GM19438 (cell line): Measurements from ENCODE around the gene TRIO.

ENCODE experiments used
- ATAC-seq: cut with Tn5 transposase; IDR thresholded peaks from one replicate; pipeline ENCODE4 v1.9.1; 2021; ENCODE audit warnings: low read depth; ENCODE audit not compliant: unreplicated experiment

The TRIO gene

DNA sequence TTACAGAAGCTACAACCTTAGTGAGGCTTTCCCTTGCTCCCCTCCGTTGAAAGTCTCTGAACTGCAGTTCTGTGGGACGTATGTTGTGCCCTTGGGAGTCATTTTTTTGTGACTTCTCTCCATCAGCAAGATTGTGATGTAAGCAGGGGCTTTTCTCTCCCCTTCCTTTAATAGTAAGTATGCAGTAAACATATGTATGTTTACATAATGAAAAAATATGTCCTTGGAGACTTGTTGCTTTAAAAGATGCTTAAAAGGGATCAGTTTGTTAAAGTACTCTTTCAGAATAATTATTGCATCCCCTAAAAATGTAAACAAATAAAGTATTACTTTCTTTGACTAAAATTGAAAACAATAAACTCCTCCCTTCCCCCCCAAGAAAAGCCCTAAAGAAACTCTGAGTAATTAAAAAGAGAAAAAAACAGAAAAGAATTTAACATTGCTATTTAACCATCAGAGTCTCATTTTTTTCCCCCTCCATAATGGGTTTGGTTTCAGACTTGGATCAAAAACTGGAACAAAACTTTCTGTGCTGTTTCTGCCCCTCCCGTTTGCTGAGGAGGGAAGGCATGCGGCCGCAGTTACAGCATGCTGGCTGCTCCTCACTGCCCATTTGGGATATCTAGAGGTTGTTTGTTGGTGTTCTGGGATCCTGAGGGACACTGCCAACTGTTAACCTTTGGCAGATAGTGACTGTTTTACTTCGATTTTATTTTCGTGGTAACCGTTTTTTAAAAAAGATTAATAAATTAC, 40.2 kb downstream of the TRIO start:
- ATAC-seq: no peak

DNA sequence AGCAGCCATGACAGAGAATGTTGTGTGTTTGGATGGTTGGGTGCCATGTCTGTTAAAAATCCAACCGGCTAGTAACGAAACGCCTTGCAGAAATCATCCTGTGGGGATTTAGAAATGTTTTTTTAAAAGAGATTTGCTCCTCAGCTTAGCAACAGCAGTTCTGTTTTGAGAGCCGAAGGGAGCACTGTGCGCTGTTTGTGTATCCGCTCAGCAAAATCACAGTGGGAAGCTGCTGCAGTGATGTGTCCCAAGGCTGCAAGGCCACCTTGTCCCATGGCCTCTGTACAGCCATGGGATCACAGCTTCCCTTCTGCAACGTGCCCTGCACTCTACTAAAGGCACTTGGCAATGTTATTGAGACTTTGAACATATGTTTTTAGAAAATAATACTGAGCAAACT, 40.9 kb downstream of the TRIO start:
- ATAC-seq: no peak

DNA sequence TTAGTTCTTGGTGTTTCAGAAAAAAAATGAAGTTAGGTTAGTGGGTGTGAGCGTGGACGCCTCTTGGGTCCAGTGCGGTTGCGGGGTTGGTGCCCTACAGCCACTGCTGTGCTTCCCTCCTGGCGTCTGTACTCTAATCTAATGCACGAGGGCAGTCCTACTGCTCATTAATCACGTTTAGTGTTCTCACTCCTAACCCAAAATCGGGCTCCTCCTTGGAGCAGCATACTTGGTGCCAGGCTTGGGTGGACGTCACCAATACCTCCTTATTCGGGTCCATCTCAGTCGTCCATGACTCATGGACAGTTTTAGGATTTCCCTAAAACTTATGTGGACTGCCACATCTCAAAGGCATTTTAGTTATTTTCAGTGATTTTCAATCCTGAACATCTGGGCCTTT, 41.6 kb downstream of the TRIO start:
- ATAC-seq: no peak

DNA sequence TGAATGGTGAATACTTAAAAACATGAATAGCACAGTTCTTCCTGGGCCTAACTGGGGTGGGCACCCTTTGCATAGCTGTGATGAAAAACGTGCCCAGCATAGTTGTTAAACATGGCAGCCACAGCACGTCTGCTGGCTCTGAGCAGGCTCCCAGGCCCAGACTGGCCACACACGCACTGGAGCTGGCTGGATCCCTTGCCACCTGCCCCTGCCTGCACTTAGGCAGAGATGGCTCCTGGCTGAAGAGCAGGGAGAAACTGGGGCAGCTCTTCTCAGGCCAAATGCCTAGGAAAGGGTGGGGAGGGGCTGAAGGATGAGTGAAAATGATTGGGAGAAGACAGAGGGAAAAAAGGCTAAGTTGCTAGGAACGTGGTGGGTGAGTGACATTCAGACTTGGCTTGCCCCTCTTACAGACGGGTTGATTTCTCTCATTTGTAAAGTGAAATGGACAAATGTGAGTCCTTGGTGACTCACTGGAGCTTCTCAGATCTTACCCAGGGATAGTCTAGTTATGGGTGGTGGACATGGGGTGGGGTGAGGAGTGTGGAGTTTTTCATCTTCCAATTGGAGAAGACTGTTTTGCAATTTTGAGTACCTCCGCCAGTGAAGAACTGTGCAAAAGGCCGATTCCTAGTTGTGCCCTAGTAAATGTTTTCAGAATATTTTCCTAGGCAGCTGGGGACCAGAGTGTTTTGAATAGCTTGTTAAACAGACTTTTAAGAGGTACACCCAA, 42.4 kb downstream of the TRIO start:
- no peak for ATAC-seq

DNA sequence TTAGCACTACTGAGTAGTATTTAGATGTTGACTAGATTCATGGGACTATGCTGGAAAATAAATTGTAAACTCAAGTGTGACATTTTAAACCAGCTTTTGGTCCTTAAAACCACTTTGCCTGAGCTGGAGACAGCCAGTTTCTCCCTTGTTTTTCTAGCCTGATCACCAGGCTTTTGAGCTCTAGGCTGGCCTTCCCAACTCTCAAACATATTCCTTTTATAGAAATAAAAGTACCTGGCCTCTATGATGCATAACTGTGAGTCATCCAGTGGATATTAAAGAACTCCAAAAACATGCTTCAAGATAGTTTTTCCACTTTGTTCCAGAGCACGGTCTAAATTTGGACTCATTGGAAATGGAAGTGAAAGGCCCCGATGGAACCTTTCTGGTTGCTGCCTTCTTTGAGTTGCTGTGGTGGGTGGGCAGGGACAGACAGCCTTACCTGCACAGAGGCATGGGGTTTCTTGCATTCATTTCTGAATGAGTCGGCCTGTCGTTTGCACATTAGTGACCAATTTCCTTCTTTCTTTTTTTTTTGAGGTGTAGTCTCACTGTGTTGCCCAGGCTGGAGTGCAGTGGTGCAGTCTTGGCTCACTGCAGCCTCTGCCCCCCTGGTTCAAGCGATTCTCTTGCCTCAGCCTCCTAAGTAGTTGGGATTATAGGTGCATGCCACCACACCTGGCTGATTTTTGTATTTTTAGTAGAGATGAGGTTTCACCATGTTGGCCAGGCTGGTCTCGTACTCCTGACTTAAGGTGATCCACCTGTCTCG, 43.1 kb downstream of the TRIO start:
- ATAC-seq: no peak

DNA sequence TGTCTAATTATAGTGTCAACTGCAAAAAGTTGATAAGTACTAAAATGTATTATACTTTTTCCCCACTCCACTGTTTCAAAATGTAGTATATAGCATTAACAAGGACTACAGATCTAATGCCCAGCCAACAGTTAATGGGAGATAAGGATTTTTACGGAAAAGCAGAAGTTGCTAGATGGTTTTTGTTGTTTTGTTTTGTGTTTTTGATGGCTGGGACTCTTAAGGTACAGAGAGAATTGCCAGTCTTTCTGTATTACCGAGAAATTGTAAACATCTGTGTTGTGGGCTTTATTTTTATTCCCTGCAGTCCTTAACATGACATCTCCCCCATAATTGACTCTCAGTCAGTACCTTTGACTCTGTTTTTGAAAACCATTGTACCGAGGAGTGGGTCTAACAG, 44.0 kb downstream of the TRIO start:
- no peak for ATAC-seq

DNA sequence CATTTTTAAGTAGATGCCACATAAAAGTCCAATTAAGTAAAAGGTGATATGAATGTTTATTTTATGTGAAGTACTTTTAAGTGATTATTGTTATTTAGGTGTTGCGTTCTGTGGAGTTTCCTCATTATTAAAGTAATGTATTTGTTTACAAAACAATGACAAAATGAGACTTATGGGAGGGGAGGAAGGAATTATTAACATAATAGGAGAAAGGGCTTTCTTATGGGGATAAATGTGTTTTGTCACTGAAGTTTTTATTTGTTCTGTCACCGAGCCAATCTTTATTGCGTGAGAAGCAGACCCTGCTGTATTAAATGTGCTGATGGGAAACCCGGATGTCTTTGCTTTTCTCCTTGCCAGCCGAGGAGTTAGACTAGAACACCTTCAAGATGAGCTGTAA, 44.5 kb downstream of the TRIO start:
- ATAC-seq: no peak

DNA sequence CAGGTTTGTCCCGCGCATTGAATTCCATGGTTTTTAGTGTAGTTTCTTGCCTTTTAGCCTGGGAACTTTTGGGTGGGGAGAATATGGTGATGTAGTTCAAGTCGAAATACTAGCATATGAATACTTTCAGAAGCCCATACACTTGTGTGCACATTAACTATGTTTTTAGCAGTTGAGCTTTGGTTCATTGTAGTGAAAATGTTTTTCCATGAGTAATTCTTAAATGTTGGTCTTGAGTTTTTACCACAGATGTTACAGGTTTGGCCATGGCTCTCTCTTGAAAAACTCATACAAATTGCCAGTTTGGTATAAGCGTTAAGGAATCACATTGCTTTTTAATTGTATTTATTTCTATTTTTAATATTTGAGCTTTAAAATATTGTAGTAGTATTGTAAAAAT, 45.6 kb downstream of the TRIO start:
- no peak for ATAC-seq

DNA sequence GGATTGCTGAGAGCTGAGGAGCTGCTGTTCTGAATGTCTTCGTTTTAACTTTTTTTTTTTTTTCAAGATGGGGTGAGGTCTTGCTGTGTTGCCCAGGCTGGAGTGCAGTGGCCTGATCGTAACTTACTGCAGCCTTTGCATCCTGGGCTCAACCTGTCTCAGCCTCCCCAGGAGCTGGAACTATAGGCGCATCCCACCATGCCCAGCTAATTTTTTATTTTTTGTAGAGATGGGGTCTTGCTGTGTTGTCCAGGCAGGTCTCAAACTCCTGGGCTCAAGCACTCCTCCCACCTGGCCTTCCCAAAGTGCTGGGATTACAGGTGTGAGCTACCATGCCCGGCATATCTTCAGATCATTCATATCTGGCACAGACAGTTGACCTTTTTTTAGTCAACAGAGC, 46.5 kb downstream of the TRIO start:
- ATAC-seq: no peak

DNA sequence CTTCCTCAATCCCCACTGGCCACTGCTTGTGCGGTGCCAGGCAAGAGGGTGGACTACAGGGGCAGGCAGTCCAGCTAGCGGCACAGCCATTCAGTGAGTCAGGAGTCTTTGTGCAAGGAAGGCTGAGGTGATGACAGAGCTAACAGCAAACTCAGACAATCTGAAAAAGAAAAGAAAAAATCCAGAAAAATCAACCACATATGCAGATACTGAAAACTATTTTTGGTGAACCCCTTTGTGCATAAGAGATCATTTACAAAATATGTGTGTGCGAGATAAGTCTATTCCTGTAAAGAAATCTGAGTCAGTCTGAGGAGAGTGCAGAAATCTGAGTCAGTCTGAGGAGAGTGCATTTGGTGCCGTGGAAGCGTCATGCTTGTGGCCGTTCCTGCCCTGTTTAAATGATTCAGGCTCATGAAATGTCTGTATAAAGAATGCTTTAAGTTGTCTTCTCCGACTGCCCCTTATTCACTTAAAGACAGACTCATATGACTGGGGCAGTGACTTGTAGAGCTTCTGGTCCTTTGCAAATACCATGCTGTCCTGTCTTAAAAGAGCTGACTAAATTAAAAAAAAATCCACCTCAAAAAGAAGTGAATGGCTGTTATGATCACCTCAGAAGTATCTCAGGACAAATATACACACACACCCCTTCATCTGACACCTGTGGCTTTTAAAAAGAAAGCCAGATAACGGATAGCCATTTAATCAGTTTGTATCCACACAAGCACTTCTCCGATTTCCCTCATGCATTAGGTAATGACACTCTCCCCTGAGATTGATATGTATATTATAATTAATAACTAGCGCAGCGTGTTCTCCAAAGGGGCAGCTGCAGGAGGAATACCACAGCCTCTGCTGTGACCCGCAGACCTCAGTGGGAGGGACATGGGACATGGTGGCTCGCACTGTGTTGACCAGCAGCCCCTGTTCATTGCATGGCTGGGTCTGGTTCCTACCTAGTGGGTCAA, 47.3 kb downstream of the TRIO start:
- no peak for ATAC-seq

DNA sequence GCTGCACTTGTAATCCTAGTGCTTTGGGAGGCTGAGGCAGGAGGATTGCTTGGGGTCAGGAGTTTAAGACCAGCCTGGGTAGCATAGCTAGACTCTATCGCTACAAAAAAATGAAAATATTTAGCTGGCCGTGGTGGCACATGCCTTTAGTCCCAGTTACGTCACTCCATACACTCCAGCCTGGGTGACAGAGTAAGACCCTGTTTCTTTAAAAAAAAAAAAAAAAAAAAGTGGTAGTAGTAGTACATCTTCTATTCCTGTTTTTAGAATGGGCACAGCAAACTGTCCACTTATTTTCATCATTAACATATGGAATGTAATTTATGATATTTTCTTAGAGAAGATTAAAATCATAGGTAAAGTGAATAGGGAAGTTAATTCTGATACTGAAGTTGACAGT, 48.2 kb downstream of the TRIO start:
- ATAC-seq: no peak

DNA sequence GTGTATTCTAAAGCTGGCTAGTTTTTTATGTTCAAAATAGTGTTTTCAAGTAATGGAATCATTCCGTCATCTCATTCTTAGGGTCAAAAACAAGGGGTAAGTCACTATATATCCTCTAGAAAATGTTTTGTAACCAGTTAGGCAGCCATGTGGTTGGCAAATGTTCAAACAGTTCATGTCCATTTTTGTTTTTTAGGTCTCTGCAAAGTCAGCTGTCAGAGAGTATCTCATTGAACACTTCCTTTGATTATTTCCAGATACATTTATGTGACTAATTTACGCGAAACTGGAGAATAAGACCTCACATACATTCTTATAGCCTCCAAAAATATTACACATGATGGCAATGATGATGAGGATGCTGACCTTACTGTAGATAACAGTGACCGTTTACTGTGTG, 50.4 kb downstream of the TRIO start:
- no peak for ATAC-seq

DNA sequence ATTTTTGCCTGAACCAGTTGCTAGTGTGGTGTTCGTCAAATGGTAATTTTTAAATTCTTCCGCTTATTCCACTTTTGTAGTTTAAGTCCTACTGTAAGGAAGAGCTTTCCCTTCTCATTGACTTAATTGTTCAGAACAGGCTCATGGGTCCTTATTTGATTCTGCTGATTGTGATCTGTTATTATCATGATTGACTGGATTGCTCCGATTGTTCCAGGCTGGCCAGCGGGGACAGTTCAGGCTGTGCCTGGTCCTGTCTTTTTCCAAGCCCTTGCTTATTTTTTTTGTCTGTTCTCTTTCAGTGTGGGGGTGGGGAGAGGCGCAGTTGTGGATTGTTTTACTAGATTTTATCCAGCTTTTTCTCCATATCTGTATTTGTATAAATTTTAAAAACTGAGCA, 52.4 kb downstream of the TRIO start:
- no peak for ATAC-seq

DNA sequence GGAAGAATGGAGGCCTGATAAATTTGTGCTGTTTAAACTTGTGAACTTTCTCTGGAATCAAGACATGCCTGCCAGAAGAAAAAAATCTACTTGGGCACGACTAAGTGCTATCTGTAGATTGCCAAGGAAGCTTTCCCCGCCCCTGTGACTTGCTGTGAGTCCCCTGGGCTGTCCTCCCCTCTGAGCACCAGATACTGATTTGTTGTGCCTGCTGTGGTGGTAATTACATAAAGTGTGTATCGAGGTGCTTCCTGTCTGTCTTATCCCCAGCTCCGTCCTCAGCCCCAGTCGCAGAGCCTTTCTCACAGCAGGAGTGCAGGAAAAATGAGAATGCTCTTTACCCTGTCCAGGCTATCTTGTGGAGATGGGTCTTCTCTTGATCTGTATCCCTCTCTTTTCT, 53.9 kb downstream of the TRIO start:
- ATAC-seq: no peak

DNA sequence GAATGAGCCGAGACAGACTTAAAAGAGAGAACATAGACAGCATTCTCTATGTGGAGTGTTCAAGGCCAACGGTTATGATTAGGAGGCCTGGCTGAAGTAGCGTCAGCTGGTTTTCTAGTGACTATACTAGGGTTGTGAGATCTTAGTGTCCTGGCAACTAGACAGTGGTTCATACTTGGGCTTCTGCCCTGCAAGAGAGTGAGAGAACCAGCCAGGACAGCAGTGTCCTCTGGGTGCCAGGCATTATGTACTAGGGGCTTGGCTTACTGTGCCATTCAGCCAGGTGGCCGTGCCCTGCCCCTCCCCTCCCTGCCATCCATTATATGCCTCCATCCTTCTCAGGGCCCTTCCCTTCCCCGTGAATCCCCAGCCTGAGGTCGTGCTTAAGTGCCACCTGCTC, 56.8 kb downstream of the TRIO start:
- ATAC-seq: no peak

DNA sequence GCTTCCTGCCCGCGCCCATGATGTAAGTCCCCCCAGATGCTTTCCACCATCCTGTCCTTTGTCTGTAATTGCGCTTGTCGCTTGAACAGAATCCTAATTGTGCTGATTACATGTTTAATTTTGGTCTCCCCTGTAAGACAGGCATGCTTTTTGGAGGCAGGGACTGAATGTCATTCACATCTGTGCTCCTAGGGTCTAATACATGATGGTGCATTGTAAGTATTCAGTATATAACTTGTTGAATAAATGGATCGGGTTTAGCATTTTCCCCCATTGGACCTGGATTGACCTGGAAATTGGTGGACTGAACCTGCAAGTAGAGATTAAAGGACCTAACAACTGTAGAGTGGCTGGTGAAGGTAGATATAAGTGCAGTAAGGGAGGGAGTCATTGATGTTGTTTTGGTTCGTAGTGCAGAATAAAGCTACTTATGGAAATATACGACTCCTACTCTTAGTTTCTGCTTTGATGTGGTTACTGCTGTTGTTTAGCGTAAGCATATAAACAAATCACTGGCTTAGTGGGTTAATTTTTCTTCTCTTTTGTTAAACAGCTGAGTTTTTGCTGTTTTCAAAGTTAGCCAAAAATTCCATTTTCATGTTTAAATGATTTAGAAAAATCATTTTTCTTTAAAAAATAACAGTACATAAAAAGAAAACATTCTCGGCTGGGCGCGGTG, 57.3 kb downstream of the TRIO start:
- no peak for ATAC-seq

DNA sequence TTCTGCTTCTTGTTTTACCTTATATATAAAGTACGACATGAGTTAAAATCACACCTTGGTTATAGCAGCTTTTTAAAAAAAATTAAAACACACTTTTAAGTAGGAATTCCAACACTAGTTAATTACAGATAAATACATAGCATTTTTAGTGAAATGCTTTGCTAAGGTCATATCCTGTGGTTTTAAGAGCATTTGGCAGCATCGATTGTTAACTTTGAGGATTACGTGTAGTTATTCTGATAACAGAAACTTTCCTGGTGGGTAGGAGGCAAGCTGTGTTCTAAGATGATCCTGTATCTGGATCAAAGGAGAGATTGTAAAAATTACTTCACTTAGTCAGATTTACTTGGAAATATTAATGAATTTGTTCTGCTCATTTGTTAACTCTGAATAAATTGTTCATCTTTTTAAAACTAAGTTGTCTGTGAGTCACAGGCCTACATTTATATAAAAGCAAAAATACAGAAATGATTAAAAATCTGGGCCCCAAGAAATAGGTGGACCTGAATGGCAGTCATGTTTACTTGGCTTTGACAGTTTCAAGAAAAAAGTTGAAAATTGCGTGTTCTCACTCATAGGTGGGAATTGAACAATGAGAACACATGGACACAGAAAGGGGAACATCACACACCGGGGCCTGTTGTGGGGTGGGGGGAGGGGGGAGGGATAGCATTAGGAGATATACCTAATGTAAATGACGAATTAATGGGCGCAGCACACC, 58.3 kb downstream of the TRIO start:
- ATAC-seq: no peak

DNA sequence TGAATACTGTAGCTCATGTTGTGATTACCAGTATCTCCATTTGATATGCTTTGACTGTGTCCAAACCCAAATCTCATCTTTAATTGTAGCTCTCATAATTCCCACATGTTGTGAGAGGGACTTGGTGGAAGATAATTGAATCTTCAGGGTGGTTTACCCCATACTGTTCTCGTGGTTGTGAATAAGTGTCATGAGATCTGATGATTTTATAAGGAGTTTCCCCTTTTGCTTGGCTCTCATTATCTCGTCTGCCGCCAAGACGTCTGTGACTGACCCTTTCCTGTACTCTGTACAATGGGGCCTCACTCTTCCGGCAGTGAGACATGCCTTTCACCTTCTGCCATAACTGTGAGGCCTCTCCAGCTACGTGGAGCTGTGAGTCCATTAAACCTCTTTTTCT, 59.3 kb downstream of the TRIO start:
- ATAC-seq: no peak

DNA sequence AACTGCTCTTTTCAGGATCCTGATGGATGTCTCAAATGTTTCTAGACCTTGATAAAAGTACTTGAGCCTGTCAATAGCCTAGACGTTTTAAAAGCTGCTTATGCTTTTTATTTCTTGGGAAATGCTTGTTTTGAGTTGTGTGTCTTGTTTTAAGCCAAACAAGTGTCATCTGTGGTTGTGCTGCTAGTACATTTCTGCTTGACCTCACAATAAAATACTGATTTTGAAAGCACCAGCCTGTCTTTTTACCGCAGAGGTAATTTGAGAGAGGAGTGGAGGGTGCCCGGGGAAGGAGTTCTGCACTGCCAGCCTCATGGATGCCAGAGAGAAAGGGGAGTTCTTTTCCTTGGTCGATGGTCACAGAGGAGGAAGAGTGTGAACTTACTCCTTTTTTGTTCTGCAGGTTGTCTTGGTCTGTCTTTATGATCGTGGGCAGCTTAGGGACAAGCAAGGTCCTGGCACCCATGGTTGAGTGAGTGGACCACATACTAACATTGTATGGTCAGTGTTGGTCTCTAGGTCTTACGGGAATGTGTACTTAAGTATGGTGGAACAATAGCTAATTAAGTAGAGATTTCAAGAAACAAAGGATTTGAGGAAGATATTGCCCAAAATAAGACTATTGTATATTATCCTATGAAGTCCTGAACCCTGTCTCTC, 61.0 kb downstream of the TRIO start:
- ATAC-seq: no peak
